Measurements from ENCODE around the gene PALM.

GRCh38 chr19:781800-782184, 73.1 kb downstream of the PALM start:
- no peak for TF ChIP-seq CHD2 (IDR thresholded peaks at IDR 0.05; ENCODE audit: borderline replicate concordance, low read depth, low read length)
- no peak for TF ChIP-seq EP300 (IDR thresholded peaks at IDR 0.05; ENCODE audit: borderline replicate concordance in 1 of 2, control insufficient read depth in 1 of 2, low read depth in 2 of 2, low read length in 2 of 2)
- TF ChIP-seq TCF12 (IDR thresholded peaks at IDR 0.05; ENCODE audit: low read depth, low read length), result no peak
- TF ChIP-seq SMARCA5 (IDR thresholded peaks at IDR 0.05), result no peak
- TF ChIP-seq EZH2 (IDR thresholded peaks at IDR 0.05; ENCODE audit: borderline replicate concordance, control insufficient read depth, low read depth, low read length), result no peak
- no peak for TF ChIP-seq MXI1 (IDR thresholded peaks at IDR 0.05; ENCODE audit: low read depth, low read length)
- no peak for TF ChIP-seq POLR2A (IDR thresholded peaks at IDR 0.05; ENCODE audit: low read depth, low read length)
- no peak for TF ChIP-seq CTCF (IDR thresholded peaks at IDR 0.05 in 2 of 3, conservative IDR thresholded peaks at IDR 0.05 in 1 of 3; ENCODE audit: control insufficient read depth in 2 of 3, extremely low read depth in 1 of 3, insufficient read depth in 1 of 3, low read depth in 3 of 3, low read length in 3 of 3)
- no peak for TF ChIP-seq PBX3 (IDR thresholded peaks at IDR 0.05; ENCODE audit: insufficient replicate concordance, low read depth, low read length)
